Peyer's patch (tissue), 4 donors: Measurements from ENCODE around the gene VWF.

Source experiments
- CTCF ChIP-seq, 6 experiments: fragments of 450-650 bp in 4 of 6; fragments of 200-600 bp in 2 of 6; sonication (generic) in 1 of 6; IDR thresholded peaks; one replicate each; pipeline ENCODE4 v1.5.1; 2017 to 2019; ENCODE audit warnings: antibody characterized with exemption in 6 of 6, mild to moderate bottlenecking in 3 of 6, moderate library complexity in 1 of 6
- POLR2A ChIP-seq, 2 donors: fragments of 450-650 bp; IDR thresholded peaks; one replicate each; pipeline ENCODE4 v1.5.1; 2017; ENCODE audit warnings: antibody characterized with exemption in 2 of 2, mild to moderate bottlenecking in 2 of 2, moderate library complexity in 2 of 2

- TF ChIP-seq CTCF (IDR thresholded peaks at IDR 0.05): no peak
- TF ChIP-seq POLR2A (IDR thresholded peaks at IDR 0.05): no peak
These were observed 127.2 kb downstream of the VWF start for GRCh38 chr12:5997260-5997659.
